ENCODE results near the gene CTXN1. TPM values are rescaled to one million over a fixed set of nuclear protein-coding genes. Genes with fewer than 3 reads are reported as not detected.
"Not testable (repeated sequence)": the region's sequence is repeated elsewhere in the genome, so short reads cannot be mapped to it uniquely, and the experiment has no call there.

Gene CTXN1
- total RNA-seq, 4 donors from 2014 or later = 18.3 to 33.3 (median 26.4) TPM

- no peaks in the 10 kb centered on the region for H3K9me3 ChIP-seq
- no peak overlapping the region for H3K27ac ChIP-seq
- no peak overlapping the region for H3K4me3 ChIP-seq
- H3K27me3 ChIP-seq = no peaks in the 10 kb centered on the region
- TF ChIP-seq EP300 (IDR thresholded peaks at IDR 0.05) (no peak), CTCF (IDR thresholded peaks at IDR 0.05) (no peak), POLR2A (IDR thresholded peaks at IDR 0.05) (no peak), POLR2AphosphoS5 (IDR thresholded peaks at IDR 0.05) (no peak)
- ATAC-seq = no peak
- H3K4me1 ChIP-seq = no peaks in the 10 kb centered on the region
- WGBS, 2 donors (ENCODE audit: low coverage in 1 of 2) = 79 to 86% methylated on average over 9 to 12 of the region's 12 CpGs
- H3K36me3 ChIP-seq = peaks cover 0 to 97% of the 10 kb centered on the region in 2 donors
These were observed 40.2 kb upstream of the CTXN1 start for GRCh38 chr19:7965921-7966665.

GRCh38 chr19:7965259-7965841 is 39.4 kb upstream of the CTXN1 start:
- no peak overlapping the region for H3K4me3 ChIP-seq
- TF ChIP-seq CTCF (IDR thresholded peaks at IDR 0.05) (no peak), POLR2A (IDR thresholded peaks at IDR 0.05) (no peak), POLR2AphosphoS5 (IDR thresholded peaks at IDR 0.05) (no peak), EP300 (IDR thresholded peaks at IDR 0.05) (no peak)
- no peak overlapping the region for H3K27ac ChIP-seq
- H3K27me3 ChIP-seq = no peaks in the 10 kb centered on the region
- no peaks in the 10 kb centered on the region for H3K4me1 ChIP-seq
- H3K9me3 ChIP-seq = no peaks in the 10 kb centered on the region
- 78 to 94% methylated on average over 6 to 8 of the region's 12 CpGs for WGBS, 2 donors (ENCODE audit: low coverage in 1 of 2)
- peaks cover 0 to 100% of the 10 kb centered on the region in 2 donors for H3K36me3 ChIP-seq
- no peak for ATAC-seq

- ATAC-seq = no peak
- no peak for TF ChIP-seq POLR2AphosphoS5 (IDR thresholded peaks at IDR 0.05)
- WGBS, 2 donors (ENCODE audit: low coverage in 1 of 2) = 82 to 92% methylated on average over 4 of the region's 25 CpGs
- Histone ChIP-seq H3K36me3 (peaks cover 0 to 92% of the 10 kb centered on the region in 2 donors), H3K27me3 (no peaks in the 10 kb centered on the region), H3K4me3 (no peak overlapping the region), H3K4me1 (no peaks in the 10 kb centered on the region), H3K9me3 (no peaks in the 10 kb centered on the region), H3K27ac (no peak overlapping the region)
These were observed 37.6 kb upstream of the CTXN1 start for GRCh38 chr19:7963566-7963965.

- Histone ChIP-seq H3K9me3 (no peaks in the 10 kb centered on the region), H3K36me3 (peaks cover 0 to 91% of the 10 kb centered on the region in 2 donors), H3K4me3 (no peak overlapping the region), H3K27me3 (no peaks in the 10 kb centered on the region), H3K27ac (no peak overlapping the region), H3K4me1 (no peaks in the 10 kb centered on the region)
- TF ChIP-seq EP300 (IDR thresholded peaks at IDR 0.05) = no peak
- TF ChIP-seq POLR2AphosphoS5 (IDR thresholded peaks at IDR 0.05) = no peak
- TF ChIP-seq POLR2A (IDR thresholded peaks at IDR 0.05) = no peak
- no peak for TF ChIP-seq CTCF (IDR thresholded peaks at IDR 0.05)
- no peak for ATAC-seq
- WGBS, 2 donors (ENCODE audit: low coverage in 1 of 2) = 77 to 78% methylated on average over 8 to 17 of the region's 22 CpGs
These were observed 36.8 kb upstream of the CTXN1 start for GRCh38 chr19:7962644-7963268.

GRCh38 chr19:7961920-7962626 is 36.1 kb upstream of the CTXN1 start:
- Histone ChIP-seq H3K36me3 (peaks cover 0 to 85% of the 10 kb centered on the region in 2 donors), H3K27me3 (no peaks in the 10 kb centered on the region), H3K4me1 (no peaks in the 10 kb centered on the region), H3K9me3 (no peaks in the 10 kb centered on the region), H3K4me3 (no peak overlapping the region), H3K27ac (no peak overlapping the region)
- TF ChIP-seq EP300 (IDR thresholded peaks at IDR 0.05) = no peak
- TF ChIP-seq CTCF (IDR thresholded peaks at IDR 0.05) = no peak
- TF ChIP-seq POLR2A (IDR thresholded peaks at IDR 0.05) = no peak
- no peak for TF ChIP-seq POLR2AphosphoS5 (IDR thresholded peaks at IDR 0.05)
- WGBS, 2 donors (ENCODE audit: low coverage in 1 of 2) = 75 to 81% methylated on average over 11 to 13 of the region's 13 CpGs
- no peak for ATAC-seq

- H3K4me1 ChIP-seq, H3K27me3 ChIP-seq, H3K9me3 ChIP-seq, ATAC-seq, H3K27ac ChIP-seq, H3K4me3 ChIP-seq: not testable (repeated sequence)
- 59 to 86% methylated on average over 2 of the region's 4 CpGs for WGBS, 2 donors (ENCODE audit: low coverage in 1 of 2)
- H3K36me3 ChIP-seq = peaks cover 0 to 76% of the 10 kb centered on the region in 2 donors
These were observed 35.1 kb upstream of the CTXN1 start for GRCh38 chr19:7961082-7961481.

All from gastroesophageal sphincter (tissue), 4 donors.